ENCODE results near the gene AKAP8L. TPM values are rescaled to one million over a fixed set of nuclear protein-coding genes. Genes with fewer than 3 reads are reported as not detected.

Gene AKAP8L
- total RNA-seq, 1 experiment from 2014 or later = 123 TPM

- H3K23me2 ChIP-seq (ENCODE audit: insufficient read length, low read depth, low read length, poor library complexity, severe bottlenecking) = no peaks in the 10 kb centered on the region
- no peak overlapping the region for H2BK120ac ChIP-seq (ENCODE audit: low read depth, low read length, poor library complexity, severe bottlenecking)
- H3K9ac ChIP-seq (ENCODE audit: extremely low read depth, insufficient read length, low read length) = no peak overlapping the region
- H3K27me3 ChIP-seq (ENCODE audit: insufficient read depth, low read length) = no peaks in the 10 kb centered on the region
- WGBS (ENCODE audit: extremely low coverage, insufficient read length, low lambda C conversion rate) = no CpG with 5 or more reads among the region's 36 CpGs
- no peaks in the 10 kb centered on the region; the same call in 1 of the 2 replicates for H3K79me2 ChIP-seq (ENCODE audit: insufficient read depth, low read length)
- no peak overlapping the region for H3K27ac Mint-ChIP-seq
- no peak overlapping the region for H3K4me3 Mint-ChIP-seq
- H2AK5ac ChIP-seq (ENCODE audit: insufficient read length, low read length) = no peak overlapping the region
- no peak overlapping the region for H2BK5ac ChIP-seq (ENCODE audit: insufficient read length, low read length)
- H2BK20ac ChIP-seq (ENCODE audit: low read depth, low read length, poor library complexity, severe bottlenecking) = no peak overlapping the region
- H4K91ac ChIP-seq (ENCODE audit: insufficient read length, low read depth, low read length) = no peak overlapping the region
- no peak overlapping the region for H3K18ac ChIP-seq (ENCODE audit: insufficient read length, low read depth, low read length)
- H4K20me1 ChIP-seq (ENCODE audit: control insufficient read depth, insufficient read depth, insufficient read length) = no peaks in the 10 kb centered on the region
- H4K8ac ChIP-seq (replicated peaks; ENCODE audit: insufficient read length, low read depth, low read length) = no peak overlapping the region
- H3K9me3 ChIP-seq (ENCODE audit: control insufficient read depth, low read depth, low read length) = no peaks in the 10 kb centered on the region
- H3K9me3 Mint-ChIP-seq = peaks cover 0 to 3% of the 10 kb centered on the region in 2 experiments; a peak in 2 of 5 replicates
- H3K14ac ChIP-seq (ENCODE audit: insufficient read depth, low read length) = no peak overlapping the region
- H2BK12ac ChIP-seq (ENCODE audit: insufficient read length, low read depth, low read length) = no peak overlapping the region
- H3K4me2 ChIP-seq (ENCODE audit: insufficient read depth, insufficient read length, low read length) = no peak overlapping the region
- H3K27ac ChIP-seq (ENCODE audit: insufficient read length, low read depth, low read length) = no peak overlapping the region
- TF ChIP-seq CTCF (conservative IDR thresholded peaks at IDR 0.05) = no peak
- H3K4me1 Mint-ChIP-seq = peaks cover 2% of the 10 kb centered on the region in 2 experiments; a peak in 2 of 4 replicates
- no peaks in the 10 kb centered on the region for H3K27me3 Mint-ChIP-seq (ENCODE audit: low read depth)
- no peak overlapping the region for H3K56ac ChIP-seq (ENCODE audit: insufficient read length, low read depth, low read length)
- no peak overlapping the region for H2BK15ac ChIP-seq (ENCODE audit: low read depth, low read length)
- DNase-seq = no peak
- no peaks in the 10 kb centered on the region for H3K4me1 ChIP-seq (ENCODE audit: insufficient read depth, low read length)
- H3K36me3 Mint-ChIP-seq (ENCODE audit: insufficient read depth in 1 of 3, low read depth in 3 of 3) = peaks cover 36 to 51% (median 46%) of the 10 kb centered on the region in 3 experiments
- no peak overlapping the region for H3K4ac ChIP-seq (ENCODE audit: low read depth, low read length)
- no peak overlapping the region for H2AFZ ChIP-seq (ENCODE audit: low read length)
- no peak overlapping the region for H4K5ac ChIP-seq (ENCODE audit: insufficient read length, low read depth, low read length)
- no peak overlapping the region for H3K23ac ChIP-seq (ENCODE audit: insufficient read length, low read depth, low read length)
- peaks cover 6% of the 10 kb centered on the region for H3K79me1 ChIP-seq (ENCODE audit: insufficient read depth, low read depth, low read length, poor library complexity, severe bottlenecking)
- no peak overlapping the region for H3T11ph ChIP-seq (ENCODE audit: low read length)
Measured at GRCh38 chr19:15425321-15425950, 6.6 kb upstream of the AKAP8L start.
